Thymus (tissue), 11 donors: ENCODE results near the gene SDHAF2. TPM values are rescaled to one million over a fixed set of nuclear protein-coding genes. Genes with fewer than 3 reads are reported as not detected.
"Not testable (repeated sequence)": the region's sequence is repeated elsewhere in the genome, so short reads cannot be mapped to it uniquely, and the experiment has no call there.

Experiments used
- DNase-seq, 9 donors: peaks; one replicate each; pipeline ENCODE4 v3.0.0-alpha.2; 2013; ENCODE audit warnings: low spot score in 9 of 9, low read depth in 6 of 9, missing footprints in 1 of 9
- H3K27ac ChIP-seq, 2 donors: one replicate each; pipeline ENCODE4 v1.5.1; 2013; ENCODE audit warnings: control low read depth in 1 of 2, low read depth in 1 of 2, low read length in 1 of 2, mild to moderate bottlenecking in 1 of 2, moderate library complexity in 1 of 2
- H3K27me3 ChIP-seq, 2 donors: one replicate each; pipeline ENCODE4 v1.5.1; 2013; ENCODE audit warnings: low read length in 1 of 2; ENCODE audit not compliant: control insufficient read depth in 2 of 2, insufficient read depth in 1 of 2
- H3K36me3 ChIP-seq, 2 donors: one replicate each; pipeline ENCODE4 v1.5.1; 2013; ENCODE audit warnings: low read length in 1 of 2, mild to moderate bottlenecking in 1 of 2, moderate library complexity in 1 of 2; ENCODE audit not compliant: control insufficient read depth in 2 of 2, insufficient read depth in 2 of 2
- H3K4me1 ChIP-seq, 2 donors: one replicate each; pipeline ENCODE4 v1.5.1; 2013; ENCODE audit warnings: low read length in 2 of 2; ENCODE audit not compliant: control insufficient read depth in 2 of 2, insufficient read depth in 2 of 2
- H3K4me3 ChIP-seq, 2 donors: one replicate each; pipeline ENCODE4 v1.5.1; 2013; ENCODE audit warnings: low read length in 2 of 2, control low read depth in 1 of 2, mild to moderate bottlenecking in 1 of 2
- H3K9me3 ChIP-seq, 2 donors: one replicate each; pipeline ENCODE4 v1.5.1; 2013; ENCODE audit warnings: low read length in 1 of 2, mild to moderate bottlenecking in 1 of 2; ENCODE audit not compliant: control insufficient read depth in 2 of 2, insufficient read depth in 1 of 2
- WGBS: extraction: QIAGEN DNeasy Blood & Tissue Kit; methylation state at CpG from one replicate; pipeline ENCODE4 v1.1.7; 2013; 5-methylcytosine and 5-hydroxymethylcytosine counted together
- polyA plus RNA-seq: library from polyadenylated mRNA; stranded (reverse); fragments of 200-250 nt; gene quantifications from one replicate; pipeline ENCODE4 v1.2.3, GENCODE V29; 2013
- total RNA-seq: library from RNA; stranded (reverse); fragments of 120-200 nt; gene quantifications from one replicate; pipeline ENCODE4 v1.2.4, GENCODE V29; 2013
- donor health status: healthy.

Gene SDHAF2
- total and polyA plus RNA-seq, 2 donors = 34.8 to 59.9 TPM

- no peak for DNase-seq
- WGBS = 97% methylated on average over 3 of the region's 3 CpGs
- Histone ChIP-seq H3K4me3 (no peak overlapping the region), H3K9me3 (no peaks in the 10 kb centered on the region), H3K27me3 (peaks cover 0 to 9% of the 10 kb centered on the region in 2 donors), H3K4me1 (peaks cover 0 to 3% of the 10 kb centered on the region in 2 donors), H3K36me3 (peaks cover 5 to 6% of the 10 kb centered on the region in 2 donors), H3K27ac (no peak overlapping the region)
Observed at GRCh38 chr11:61476371-61476770, 46.4 kb downstream of the SDHAF2 start.

- Histone ChIP-seq H3K4me1 (no peaks in the 10 kb centered on the region), H3K27me3 (peaks cover 0 to 15% of the 10 kb centered on the region in 2 donors), H3K27ac (no peak overlapping the region), H3K36me3 (peaks cover 5 to 6% of the 10 kb centered on the region in 2 donors), H3K4me3 (no peak overlapping the region), H3K9me3 (no peaks in the 10 kb centered on the region)
- DNase-seq = no peak
- WGBS = 84% methylated on average over 8 of the region's 8 CpGs
Observed at GRCh38 chr11:61477126-61477525, 47.2 kb downstream of the SDHAF2 start.

- WGBS = 8% methylated on average over 18 of the region's 18 CpGs
- no peaks in the 10 kb centered on the region for H3K9me3 ChIP-seq
- no peaks in the 10 kb centered on the region for H3K4me1 ChIP-seq
- H3K27me3 ChIP-seq = peaks cover 0 to 22% of the 10 kb centered on the region in 2 donors
- H3K4me3 ChIP-seq = no peak overlapping the region
- peaks cover 5 to 6% of the 10 kb centered on the region in 2 donors for H3K36me3 ChIP-seq
- peak in 6 of 9 donors; percentile 6 to 54 (median 32) for DNase-seq
- H3K27ac ChIP-seq = no peak overlapping the region
Observed at GRCh38 chr11:61477727-61478148, 47.8 kb downstream of the SDHAF2 start.

- H3K4me3 ChIP-seq, DNase-seq, H3K36me3 ChIP-seq, H3K9me3 ChIP-seq, H3K4me1 ChIP-seq, H3K27ac ChIP-seq: not testable (repeated sequence)
- peaks cover 0 to 23% of the 10 kb centered on the region in 2 donors for H3K27me3 ChIP-seq
- 97% methylated on average over 11 of the region's 11 CpGs for WGBS
Observed at GRCh38 chr11:61479360-61480058, 49.6 kb downstream of the SDHAF2 start.

- H3K27me3 ChIP-seq = peaks cover 0 to 23% of the 10 kb centered on the region in 2 donors
- no peaks in the 10 kb centered on the region for H3K9me3 ChIP-seq
- no peak for DNase-seq
- H3K4me3 ChIP-seq = no peak overlapping the region
- no peaks in the 10 kb centered on the region for H3K36me3 ChIP-seq
- H3K27ac ChIP-seq = no peak overlapping the region
- WGBS = 96% methylated on average over 15 of the region's 15 CpGs
- H3K4me1 ChIP-seq = no peaks in the 10 kb centered on the region
Observed at GRCh38 chr11:61480261-61480993, 50.5 kb downstream of the SDHAF2 start.

GRCh38 chr11:61480994-61481335, 51.0 kb downstream of the SDHAF2 start:
- no peak overlapping the region for H3K4me3 ChIP-seq
- DNase-seq = peak in 1 of 9 donors; percentile 20

GRCh38 chr11:61481806-61482205, 51.9 kb downstream of the SDHAF2 start:
- Histone ChIP-seq H3K27ac (no peak overlapping the region), H3K4me1 (no peaks in the 10 kb centered on the region), H3K4me3 (no peak overlapping the region), H3K9me3 (no peaks in the 10 kb centered on the region), H3K36me3 (no peaks in the 10 kb centered on the region), H3K27me3 (peaks cover 0 to 23% of the 10 kb centered on the region in 2 donors)
- WGBS = 81% methylated on average over 10 of the region's 10 CpGs
- no peak for DNase-seq

More at GRCh38 chr11:61480994-61481335, 51.0 kb downstream of the SDHAF2 start:
- 61% methylated on average over 7 of the region's 7 CpGs for WGBS
- Histone ChIP-seq H3K36me3 (no peaks in the 10 kb centered on the region), H3K9me3 (no peaks in the 10 kb centered on the region), H3K27ac (no peak overlapping the region), H3K4me1 (no peaks in the 10 kb centered on the region), H3K27me3 (peaks cover 0 to 23% of the 10 kb centered on the region in 2 donors)

- no peaks in the 10 kb centered on the region for H3K36me3 ChIP-seq
- no peak overlapping the region for H3K4me3 ChIP-seq
- DNase-seq = no peak
- H3K9me3 ChIP-seq = no peaks in the 10 kb centered on the region
- no peaks in the 10 kb centered on the region for H3K4me1 ChIP-seq
- peaks cover 0 to 23% of the 10 kb centered on the region in 2 donors for H3K27me3 ChIP-seq
- 55% methylated on average over 7 of the region's 7 CpGs for WGBS
- no peak overlapping the region for H3K27ac ChIP-seq
Observed at GRCh38 chr11:61482513-61482912, 52.6 kb downstream of the SDHAF2 start.

- no peak for DNase-seq
- Histone ChIP-seq H3K4me1 (no peaks in the 10 kb centered on the region), H3K36me3 (no peaks in the 10 kb centered on the region), H3K4me3 (no peak overlapping the region), H3K27ac (no peak overlapping the region), H3K27me3 (peaks cover 0 to 27% of the 10 kb centered on the region in 2 donors), H3K9me3 (no peaks in the 10 kb centered on the region)
- 94% methylated on average over 11 of the region's 11 CpGs for WGBS
Observed at GRCh38 chr11:61484541-61484940, 54.6 kb downstream of the SDHAF2 start.
